IPS DF 4.7 (cell line): ENCODE data around the gene RHPN2.
"Not testable (repeated sequence)": the region's sequence is repeated elsewhere in the genome, so short reads cannot be mapped to it uniquely, and the experiment has no call there.

ENCODE experiments used
- DNase-seq: peaks from one replicate; pipeline ENCODE4 v3.0.0-alpha.2; 2013; ENCODE audit warnings: low spot score; ENCODE audit errors: extremely low read depth

RHPN2 gene

GRCh38 chr19:33032218-33032781 is 32.4 kb downstream of the RHPN2 start:
- no peak for DNase-seq

GRCh38 chr19:33029746-33030303 is 34.9 kb downstream of the RHPN2 start:
- no peak for DNase-seq

GRCh38 chr19:33026602-33027001 is 38.1 kb downstream of the RHPN2 start:
- DNase-seq = not testable (repeated sequence)

- DNase-seq = not testable (repeated sequence)
These were observed 39.0 kb downstream of the RHPN2 start for GRCh38 chr19:33025468-33026238.

- DNase-seq = no peak
These were observed 40.3 kb downstream of the RHPN2 start for GRCh38 chr19:33024398-33024797.

GRCh38 chr19:33022472-33023116 is 42.1 kb downstream of the RHPN2 start:
- peak; percentile 82 for DNase-seq

GRCh38 chr19:33010891-33011290 is 53.8 kb downstream of the RHPN2 start:
- DNase-seq = not testable (repeated sequence)

- DNase-seq = no peak
These were observed 56.0 kb downstream of the RHPN2 start for GRCh38 chr19:33008738-33009137.

- no peak for DNase-seq
These were observed 59.2 kb downstream of the RHPN2 start for GRCh38 chr19:33005440-33005839.

- not testable (repeated sequence) for DNase-seq
These were observed 61.2 kb downstream of the RHPN2 start for GRCh38 chr19:33003424-33004024.

- DNase-seq = not testable (repeated sequence)
These were observed 62.4 kb downstream of the RHPN2 start for GRCh38 chr19:33002126-33002865.

- no peak for DNase-seq
These were observed 63.8 kb downstream of the RHPN2 start for GRCh38 chr19:33000910-33001309.

GRCh38 chr19:33000510-33000909 is 64.2 kb downstream of the RHPN2 start:
- no peak for DNase-seq

GRCh38 chr19:32998722-32999121 is 66.0 kb downstream of the RHPN2 start:
- no peak for DNase-seq

- no peak for DNase-seq
These were observed 66.9 kb downstream of the RHPN2 start for GRCh38 chr19:32997716-32998355.

- not testable (repeated sequence) for DNase-seq
These were observed 67.6 kb downstream of the RHPN2 start for GRCh38 chr19:32997061-32997464.

GRCh38 chr19:32995966-32996365 is 68.7 kb downstream of the RHPN2 start:
- not testable (repeated sequence) for DNase-seq

- DNase-seq = no peak
These were observed 76.0 kb downstream of the RHPN2 start for GRCh38 chr19:32988724-32989123.

- not testable (repeated sequence) for DNase-seq
These were observed 76.4 kb downstream of the RHPN2 start for GRCh38 chr19:32988254-32988653.

- DNase-seq = not testable (repeated sequence)
These were observed 82.2 kb downstream of the RHPN2 start for GRCh38 chr19:32982488-32982887.
